Epithelial cell of esophagus (primary cell): Measurements from ENCODE around the gene CFH.
"Not testable (repeated sequence)": the region's sequence is repeated elsewhere in the genome, so short reads cannot be mapped to it uniquely, and the experiment has no call there.

Experiments used
- DNase-seq: peaks from one replicate; pipeline ENCODE4 v3.0.0; 2010; ENCODE audit warnings: low read depth
- H3K4me3 ChIP-seq: 2 replicates; pipeline ENCODE4 v1.5.1; 2011; ENCODE audit warnings: mild to moderate bottlenecking, low read length, control low read depth
- TF ChIP-seq, protein P1 (sequence below): IDR thresholded peaks from 2 replicates; pipeline ENCODE4 v1.5.1; 2011; ENCODE audit warnings: low read depth, mild to moderate bottlenecking, low read length, control low read depth, inconsistent platforms; ENCODE audit not compliant: insufficient read depth; ENCODE audit errors: missing control alignments

The CFH gene

DNA sequence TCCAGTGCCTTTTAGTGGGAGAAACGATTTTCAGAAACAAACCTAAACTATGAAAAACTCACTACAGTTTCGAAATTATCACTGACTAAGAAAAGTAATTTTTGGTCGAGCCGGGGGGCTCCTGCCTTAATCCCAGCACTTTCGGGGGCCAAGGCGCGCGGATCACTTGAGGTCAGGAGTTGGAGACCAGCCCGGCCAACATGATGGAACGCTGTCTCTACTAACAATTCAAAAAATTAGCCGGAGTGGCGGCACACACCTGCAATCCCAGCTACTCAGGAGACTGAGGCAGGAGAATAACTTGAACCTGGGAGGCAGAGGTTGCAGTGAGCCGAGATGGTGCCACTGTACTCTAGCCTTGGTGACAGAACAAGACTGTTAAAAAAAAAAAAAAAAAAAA lies 125.8 kb downstream of the CFH start:
- TF ChIP-seq, protein P1, sequence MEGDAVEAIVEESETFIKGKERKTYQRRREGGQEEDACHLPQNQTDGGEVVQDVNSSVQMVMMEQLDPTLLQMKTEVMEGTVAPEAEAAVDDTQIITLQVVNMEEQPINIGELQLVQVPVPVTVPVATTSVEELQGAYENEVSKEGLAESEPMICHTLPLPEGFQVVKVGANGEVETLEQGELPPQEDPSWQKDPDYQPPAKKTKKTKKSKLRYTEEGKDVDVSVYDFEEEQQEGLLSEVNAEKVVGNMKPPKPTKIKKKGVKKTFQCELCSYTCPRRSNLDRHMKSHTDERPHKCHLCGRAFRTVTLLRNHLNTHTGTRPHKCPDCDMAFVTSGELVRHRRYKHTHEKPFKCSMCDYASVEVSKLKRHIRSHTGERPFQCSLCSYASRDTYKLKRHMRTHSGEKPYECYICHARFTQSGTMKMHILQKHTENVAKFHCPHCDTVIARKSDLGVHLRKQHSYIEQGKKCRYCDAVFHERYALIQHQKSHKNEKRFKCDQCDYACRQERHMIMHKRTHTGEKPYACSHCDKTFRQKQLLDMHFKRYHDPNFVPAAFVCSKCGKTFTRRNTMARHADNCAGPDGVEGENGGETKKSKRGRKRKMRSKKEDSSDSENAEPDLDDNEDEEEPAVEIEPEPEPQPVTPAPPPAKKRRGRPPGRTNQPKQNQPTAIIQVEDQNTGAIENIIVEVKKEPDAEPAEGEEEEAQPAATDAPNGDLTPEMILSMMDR: no peak
- no peak overlapping the region for H3K4me3 ChIP-seq
- DNase-seq: no peak

DNA sequence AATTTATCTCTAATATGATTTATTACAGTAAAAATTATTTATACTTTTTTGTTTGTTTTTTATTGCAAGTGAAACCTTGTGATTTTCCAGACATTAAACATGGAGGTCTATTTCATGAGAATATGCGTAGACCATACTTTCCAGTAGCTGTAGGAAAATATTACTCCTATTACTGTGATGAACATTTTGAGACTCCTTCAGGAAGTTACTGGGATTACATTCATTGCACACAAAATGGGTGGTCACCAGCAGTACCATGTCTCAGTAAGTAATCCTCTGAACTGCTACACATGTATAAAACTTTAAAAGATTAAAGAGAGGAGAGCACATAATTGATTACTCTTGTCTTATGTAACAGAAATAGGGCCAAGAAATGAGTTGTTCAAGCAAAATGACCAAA lies 127.2 kb downstream of the CFH start:
- TF ChIP-seq, protein P1: no peak
- DNase-seq: no peak
- no peak overlapping the region for H3K4me3 ChIP-seq

DNA sequence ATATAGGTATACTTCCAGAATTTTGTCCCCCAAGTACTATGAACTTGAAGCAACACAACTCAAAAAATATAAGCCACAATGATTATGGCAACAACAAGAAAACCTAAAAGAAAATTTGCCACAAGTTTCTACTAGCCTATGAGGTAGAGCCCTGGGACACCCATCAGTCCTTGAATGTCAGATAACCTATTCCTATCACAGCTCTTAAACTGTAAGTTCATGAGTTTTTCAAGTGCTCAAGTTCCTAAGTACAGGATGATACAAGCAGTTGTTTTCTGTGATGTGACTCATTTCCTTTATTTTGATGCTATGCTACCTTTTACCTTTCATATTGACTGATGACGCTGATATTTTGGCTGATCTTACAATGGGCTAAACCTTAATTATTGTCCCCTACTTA lies 139.4 kb downstream of the CFH start:
- not testable (repeated sequence) for H3K4me3 ChIP-seq
- DNase-seq: peak; percentile 13

DNA sequence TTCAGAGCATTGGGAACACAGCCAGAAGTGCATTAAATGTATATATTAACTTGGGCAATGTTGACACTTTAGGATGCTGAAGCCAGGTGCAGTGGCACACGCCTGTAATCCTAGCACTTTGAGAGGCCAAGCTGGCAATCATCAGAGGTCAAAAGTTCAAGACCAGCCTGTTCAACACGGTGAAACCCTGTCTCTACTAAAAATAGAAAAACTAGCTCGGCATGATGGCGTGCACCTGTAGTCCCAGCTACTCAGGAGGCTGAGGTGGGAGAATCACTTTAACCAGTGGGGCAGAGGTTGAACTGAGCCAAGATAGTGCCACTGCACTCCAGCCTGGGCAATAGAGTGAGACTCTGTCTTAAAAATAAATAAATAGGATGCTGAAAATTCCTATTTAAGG lies 142.3 kb downstream of the CFH start:
- H3K4me3 ChIP-seq, DNase-seq: not testable (repeated sequence)
